Umbilical cord (tissue), 2 donors: ENCODE data around the gene HCFC1R1. TPM values are rescaled to one million over a fixed set of nuclear protein-coding genes. Genes with fewer than 3 reads are reported as not detected.
A peak's percentile ranks its signal among the peaks of the same experiment; 100 is the strongest.

ENCODE experiments used
- DNase-seq: peaks from one replicate; pipeline ENCODE4 v3.0.0-alpha.2; 2015; ENCODE audit warnings: low spot score
- total RNA-seq: library from RNA; depleted of rRNA; stranded (reverse); fragments of >200 nt; gene quantifications from one replicate; pipeline ENCODE4 v1.2.3, GENCODE V29; 2014; ENCODE audit warnings: low replicate concordance; ENCODE audit not compliant: insufficient read depth

HCFC1R1 gene
- total RNA-seq, 1 donor from 2014 or later = 3.1 TPM

- no peak for DNase-seq
These were observed 22.4 kb downstream of the HCFC1R1 start for GRCh38 chr16:3001316-3001715.

- DNase-seq = no peak
These were observed 23.2 kb downstream of the HCFC1R1 start for GRCh38 chr16:3000540-3000939.

- DNase-seq = no peak
These were observed 23.8 kb downstream of the HCFC1R1 start for GRCh38 chr16:2999929-3000328.

GRCh38 chr16:2996298-2996697 lies 27.4 kb downstream of the HCFC1R1 start:
- no peak for DNase-seq

GRCh38 chr16:2992383-2993081 lies 31.2 kb downstream of the HCFC1R1 start:
- DNase-seq = no peak

GRCh38 chr16:2991566-2992261 lies 32.0 kb downstream of the HCFC1R1 start:
- DNase-seq = no peak

- DNase-seq = no peak
These were observed 32.9 kb downstream of the HCFC1R1 start for GRCh38 chr16:2990891-2991290.

GRCh38 chr16:2988590-2989099 lies 35.1 kb downstream of the HCFC1R1 start:
- DNase-seq = no peak

- DNase-seq = peak; percentile 82
These were observed 35.9 kb downstream of the HCFC1R1 start for GRCh38 chr16:2987833-2988232.

GRCh38 chr16:2987286-2987685 lies 36.5 kb downstream of the HCFC1R1 start:
- DNase-seq = no peak

- DNase-seq = no peak
These were observed 37.0 kb downstream of the HCFC1R1 start for GRCh38 chr16:2986623-2987188.

GRCh38 chr16:2985893-2986355 lies 37.8 kb downstream of the HCFC1R1 start:
- DNase-seq = no peak

GRCh38 chr16:2985462-2985861 lies 38.3 kb downstream of the HCFC1R1 start:
- DNase-seq = no peak

GRCh38 chr16:2983706-2984136 lies 40.0 kb downstream of the HCFC1R1 start:
- peak; percentile 74 for DNase-seq

GRCh38 chr16:2982402-2982801 lies 41.3 kb downstream of the HCFC1R1 start:
- no peak for DNase-seq

- DNase-seq = no peak
These were observed 41.9 kb downstream of the HCFC1R1 start for GRCh38 chr16:2981899-2982250.

- no peak for DNase-seq
These were observed 42.4 kb downstream of the HCFC1R1 start for GRCh38 chr16:2981177-2981898.

GRCh38 chr16:2980227-2981176 lies 43.2 kb downstream of the HCFC1R1 start, which contains the start of gene PKMYT1:
Gene PKMYT1, minus strand, starts transcription at chr16:2980446. Its CDS starts 789 bp downstream, at chr16:2979657.
- peak; percentile 94 for DNase-seq

GRCh38 chr16:2979669-2980226 lies 44.0 kb downstream of the HCFC1R1 start:
- no peak for DNase-seq

GRCh38 chr16:2977440-2977839 lies 46.3 kb downstream of the HCFC1R1 start:
- DNase-seq = no peak
